ENCODE measurements around the gene IMPDH2.

IMPDH2 gene

GRCh38 chr3:49028673-49029562 lies at the start of gene IMPDH2:
Gene IMPDH2, minus strand, starts transcription at chr3:49029398. Its CDS starts 48 bp downstream, at chr3:49029350.
- DNase-seq: peak; percentile 98

GRCh38 chr3:49076646-49077045 lies 47.4 kb upstream of the IMPDH2 start:
- no peak for DNase-seq

GRCh38 chr3:49076116-49076515 lies 46.9 kb upstream of the IMPDH2 start:
- DNase-seq: no peak

- no peak for DNase-seq
Measured at GRCh38 chr3:49058011-49058410, 28.8 kb upstream of the IMPDH2 start.

GRCh38 chr3:49057268-49057667 lies 28.1 kb upstream of the IMPDH2 start:
- no peak for DNase-seq

- no peak for DNase-seq
Measured at GRCh38 chr3:49054344-49054862, 25.2 kb upstream of the IMPDH2 start.

GRCh38 chr3:49053543-49053942 lies 24.3 kb upstream of the IMPDH2 start:
- DNase-seq: no peak

- DNase-seq: no peak
Measured at GRCh38 chr3:49035281-49035680, 6.1 kb upstream of the IMPDH2 start.

GRCh38 chr3:49034650-49035049 lies 5.5 kb upstream of the IMPDH2 start:
- DNase-seq: no peak

GRCh38 chr3:49032646-49033304 lies 3.6 kb upstream of the IMPDH2 start:
- no peak for DNase-seq

GRCh38 chr3:49030321-49030720 lies 1.1 kb upstream of the IMPDH2 start:
- no peak for DNase-seq

GRCh38 chr3:49029563-49029884 lies 326 bp upstream of the IMPDH2 start:
- DNase-seq: no peak

GRCh38 chr3:49028298-49028672 lies 913 bp downstream of the IMPDH2 start:
- DNase-seq: no peak

- peak; percentile 61 for DNase-seq
Measured at GRCh38 chr3:49027634-49028033, 1.6 kb downstream of the IMPDH2 start.

GRCh38 chr3:49026536-49026935 lies 2.7 kb downstream of the IMPDH2 start:
- peak; percentile 62 for DNase-seq

GRCh38 chr3:49025793-49026520 lies 3.2 kb downstream of the IMPDH2 start:
- peak; percentile 63 for DNase-seq

- DNase-seq: peak; percentile 66
Measured at GRCh38 chr3:49025005-49025792, 4.0 kb downstream of the IMPDH2 start.

- DNase-seq: peak; percentile 61
Measured at GRCh38 chr3:49024449-49024848, 4.7 kb downstream of the IMPDH2 start.

- DNase-seq: peak; percentile 59
Measured at GRCh38 chr3:49023775-49024174, 5.4 kb downstream of the IMPDH2 start.

GRCh38 chr3:49022688-49023171 lies 6.5 kb downstream of the IMPDH2 start:
- peak; percentile 73 for DNase-seq

- DNase-seq: peak; percentile 98
Measured at GRCh38 chr3:49021813-49022687, 7.1 kb downstream of the IMPDH2 start, which contains the start of gene NDUFAF3. Gene NDUFAF3, plus strand, starts transcription at chr3:49022121. Its CDS starts 24 bp downstream, at chr3:49022145.
